Brain microvascular endothelial cell (primary cell): ENCODE results near the gene NTN1.
A peak's percentile ranks its signal among the peaks of the same experiment; 100 is the strongest.

ENCODE experiments used
- DNase-seq: peaks from one replicate; pipeline ENCODE4 v3.0.0-alpha.2; 2020
- H3K27ac ChIP-seq: fragments of 250-450 bp; sonication (Bioruptor Pico); 2 replicates; pipeline ENCODE4 v1.5.1; 2020; ENCODE audit warnings: mild to moderate bottlenecking, moderate library complexity
- H3K27me3 ChIP-seq: fragments of 250-450 bp; sonication (Bioruptor Pico); replicated peaks from 2 replicates; pipeline ENCODE4 v1.5.1; 2020; ENCODE audit warnings: mild to moderate bottlenecking
- H3K36me3 ChIP-seq: fragments of 250-450 bp; sonication (Bioruptor Pico); replicated peaks from 2 replicates; pipeline ENCODE4 v1.5.1; 2020; ENCODE audit warnings: mild to moderate bottlenecking
- H3K4me3 ChIP-seq: 2 replicates; pipeline ENCODE4 v1.5.1; 2011; ENCODE audit warnings: low read depth, mild to moderate bottlenecking, control low read depth, low read length, moderate library complexity
- in situ Hi-C: cut with HindIII; loops from 2 replicates; pipeline ENCODE4 v1.10.0; 2017; ENCODE audit warnings: low sequenced_read_pairs, low pct_ligation_motif_present
- TF ChIP-seq, protein P1 (sequence below): IDR thresholded peaks from 2 replicates; pipeline ENCODE4 v1.5.1; 2011; ENCODE audit warnings: low read depth, mild to moderate bottlenecking, moderate library complexity, low read length, control low read depth, inconsistent platforms; ENCODE audit errors: missing control alignments

Gene NTN1

DNA sequence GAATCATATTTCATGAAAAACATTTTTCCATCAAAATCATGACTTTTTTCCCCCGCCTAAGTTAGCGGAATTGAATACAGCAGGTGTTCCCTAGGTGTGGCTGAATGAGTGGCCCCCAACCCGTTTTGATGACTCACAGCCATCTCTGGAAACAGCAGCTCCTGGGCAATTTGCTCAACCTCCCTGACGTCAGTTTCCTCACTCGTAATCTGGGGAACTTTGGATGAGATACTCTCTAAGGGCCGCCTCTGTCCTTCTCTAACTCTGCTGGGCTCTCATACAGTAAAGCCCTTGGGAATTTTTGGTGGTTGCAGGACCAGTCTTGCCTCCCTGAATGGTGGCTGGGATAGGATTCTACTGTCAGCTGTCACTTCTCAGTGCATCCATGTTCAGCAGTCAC is 11.6 kb upstream of the NTN1 start:
- H3K27me3 ChIP-seq, result peaks cover 11% of the 10 kb centered on the region
- H3K36me3 ChIP-seq, result no peaks in the 10 kb centered on the region
- no peak overlapping the region for H3K4me3 ChIP-seq
- TF ChIP-seq, protein P1, sequence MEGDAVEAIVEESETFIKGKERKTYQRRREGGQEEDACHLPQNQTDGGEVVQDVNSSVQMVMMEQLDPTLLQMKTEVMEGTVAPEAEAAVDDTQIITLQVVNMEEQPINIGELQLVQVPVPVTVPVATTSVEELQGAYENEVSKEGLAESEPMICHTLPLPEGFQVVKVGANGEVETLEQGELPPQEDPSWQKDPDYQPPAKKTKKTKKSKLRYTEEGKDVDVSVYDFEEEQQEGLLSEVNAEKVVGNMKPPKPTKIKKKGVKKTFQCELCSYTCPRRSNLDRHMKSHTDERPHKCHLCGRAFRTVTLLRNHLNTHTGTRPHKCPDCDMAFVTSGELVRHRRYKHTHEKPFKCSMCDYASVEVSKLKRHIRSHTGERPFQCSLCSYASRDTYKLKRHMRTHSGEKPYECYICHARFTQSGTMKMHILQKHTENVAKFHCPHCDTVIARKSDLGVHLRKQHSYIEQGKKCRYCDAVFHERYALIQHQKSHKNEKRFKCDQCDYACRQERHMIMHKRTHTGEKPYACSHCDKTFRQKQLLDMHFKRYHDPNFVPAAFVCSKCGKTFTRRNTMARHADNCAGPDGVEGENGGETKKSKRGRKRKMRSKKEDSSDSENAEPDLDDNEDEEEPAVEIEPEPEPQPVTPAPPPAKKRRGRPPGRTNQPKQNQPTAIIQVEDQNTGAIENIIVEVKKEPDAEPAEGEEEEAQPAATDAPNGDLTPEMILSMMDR, result no peak
- no peak for DNase-seq
- in situ Hi-C loops, result no loop called here
- no peak overlapping the region for H3K27ac ChIP-seq

DNA sequence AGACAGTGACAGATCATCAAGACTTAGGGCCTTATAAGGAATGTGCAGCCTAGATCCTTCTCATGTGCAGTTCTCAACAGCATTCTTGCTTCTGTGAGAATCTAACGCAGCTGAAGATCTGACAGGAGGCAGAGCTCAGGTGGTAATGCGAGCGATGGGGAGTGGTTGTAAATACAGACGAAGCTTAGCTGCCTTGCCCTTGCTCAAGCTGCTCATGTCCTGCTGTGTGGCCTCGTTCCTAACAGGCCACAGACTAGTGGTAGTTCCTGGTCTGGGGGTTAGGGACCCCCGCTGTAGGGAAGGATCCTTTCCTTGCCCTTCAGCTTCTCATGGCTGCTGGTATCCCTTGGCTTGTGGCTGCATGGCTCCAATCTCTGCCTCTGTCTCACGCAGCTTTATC is 10.3 kb upstream of the NTN1 start:
- H3K36me3 ChIP-seq, result no peaks in the 10 kb centered on the region
- in situ Hi-C loops, result no loop called here
- TF ChIP-seq, protein P1, result no peak
- peaks cover 5% of the 10 kb centered on the region for H3K27me3 ChIP-seq
- no peak overlapping the region for H3K4me3 ChIP-seq
- H3K27ac ChIP-seq, result no peak overlapping the region
- DNase-seq, result no peak

DNA sequence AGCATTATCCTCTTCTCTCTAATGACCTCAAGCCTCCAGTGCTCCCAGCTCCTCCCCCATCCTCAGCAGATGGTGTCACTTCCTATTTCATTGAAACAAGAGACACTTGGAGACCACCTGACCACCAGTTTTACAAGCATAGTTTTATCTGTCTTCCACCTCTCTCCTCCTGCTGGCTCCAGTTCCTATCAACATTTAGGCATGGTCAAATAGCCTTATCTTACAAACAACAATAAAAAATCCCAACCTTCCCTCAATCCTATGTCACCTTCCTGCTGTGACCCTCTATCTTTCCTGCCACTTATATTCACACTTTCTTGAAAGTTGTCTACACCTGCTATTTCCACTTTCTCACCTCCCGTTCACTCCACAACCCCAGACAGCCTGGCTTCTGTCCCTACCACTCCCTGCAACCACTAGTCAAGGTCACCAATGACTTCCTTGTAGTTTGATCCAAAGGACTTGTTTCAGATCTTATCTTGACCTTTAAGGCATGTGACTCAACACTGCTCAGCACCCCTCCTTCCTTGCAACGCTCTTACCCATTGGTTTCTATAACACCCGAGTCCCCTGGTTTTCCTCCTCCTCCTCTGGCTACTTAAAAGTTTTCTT is 4.3 kb upstream of the NTN1 start:
- Histone ChIP-seq H3K36me3 (no peaks in the 10 kb centered on the region), H3K4me3 (no peak overlapping the region), H3K27ac (no peak overlapping the region), H3K27me3 (peaks cover 12% of the 10 kb centered on the region)
- TF ChIP-seq, protein P1, result no peak
- in situ Hi-C loops, result no loop called here
- no peak for DNase-seq

DNA sequence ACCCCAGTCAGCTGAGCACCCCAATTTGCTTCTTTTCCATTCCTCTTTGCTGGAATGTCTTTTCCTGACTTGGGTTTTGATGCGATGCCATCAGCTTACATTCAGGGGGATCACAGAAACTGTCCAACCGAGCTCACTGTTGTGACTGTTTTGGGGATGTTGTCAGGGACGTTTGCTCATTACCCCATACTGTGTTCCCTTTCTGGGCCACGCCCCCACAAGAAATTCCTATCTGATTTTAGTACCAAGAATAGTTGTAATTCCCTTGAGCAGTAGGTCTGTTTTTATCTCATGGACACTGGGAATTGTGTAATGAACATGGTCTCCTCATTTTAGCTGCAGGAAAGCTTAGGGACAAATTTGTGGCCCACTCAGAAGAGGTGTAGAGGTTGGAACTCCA is 2.6 kb upstream of the NTN1 start:
- Histone ChIP-seq H3K27me3 (peaks cover 28% of the 10 kb centered on the region), H3K36me3 (no peaks in the 10 kb centered on the region), H3K4me3 (no peak overlapping the region), H3K27ac (no peak overlapping the region)
- no peak for DNase-seq
- TF ChIP-seq, protein P1, result no peak
- in situ Hi-C loops, result no loop called here

DNA sequence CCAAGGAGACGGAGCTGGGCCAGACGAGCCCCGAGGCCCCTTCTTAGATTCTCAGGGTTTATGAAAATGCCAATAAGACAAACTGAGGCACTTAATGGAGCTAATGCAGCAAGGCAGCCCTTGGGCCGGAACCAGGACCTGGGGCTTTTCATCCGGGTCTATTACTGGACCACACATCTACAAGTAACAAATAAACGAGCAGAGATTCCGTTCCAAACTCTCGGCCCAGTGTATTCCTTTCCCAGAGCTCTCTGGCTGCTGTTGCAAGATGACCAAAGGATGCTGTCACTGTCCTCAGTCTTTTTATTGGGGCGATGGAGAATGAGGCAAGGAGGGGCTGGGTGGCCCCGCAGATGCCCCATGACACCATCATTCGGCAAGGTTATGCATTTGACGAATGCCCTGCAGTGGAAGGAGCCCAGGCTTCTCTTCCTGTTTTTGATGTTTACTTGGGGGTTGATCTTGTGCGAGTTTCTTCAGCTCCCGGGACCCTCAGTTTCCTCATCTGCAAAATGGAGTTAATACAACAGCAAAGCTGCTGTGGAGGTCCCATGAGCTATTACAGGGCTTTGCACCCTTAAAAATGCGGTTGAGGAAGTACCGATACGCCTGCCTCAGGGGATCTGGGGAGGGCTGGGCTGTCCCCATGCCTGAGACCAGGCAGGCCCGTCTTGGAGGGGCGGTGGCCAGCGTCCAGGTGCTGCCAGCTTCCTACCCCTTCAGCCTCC is 1.1 kb upstream of the NTN1 start:
- Histone ChIP-seq H3K36me3 (no peaks in the 10 kb centered on the region), H3K4me3 (no peak overlapping the region), H3K27ac (no peak overlapping the region), H3K27me3 (peaks cover 32% of the 10 kb centered on the region)
- TF ChIP-seq, protein P1, result no peak
- no peak for DNase-seq
- in situ Hi-C loops, result no loop called here

DNA sequence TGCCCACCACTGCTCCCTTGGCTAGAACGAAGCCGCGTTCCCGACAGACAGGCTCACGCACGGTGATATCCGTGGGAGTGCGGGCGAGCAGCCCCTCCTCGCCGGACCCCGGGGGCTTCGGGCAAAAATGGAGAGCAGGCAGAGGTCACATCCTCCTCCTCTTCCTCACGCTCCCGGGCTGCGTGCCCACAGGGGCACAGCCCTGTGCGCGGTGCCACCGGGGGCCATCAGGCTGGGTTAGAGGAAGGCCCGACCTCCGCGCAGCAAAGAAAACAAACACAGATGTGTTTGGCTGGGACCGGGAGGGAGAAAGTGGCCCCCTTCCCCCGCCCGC is 519 bp upstream of the NTN1 start:
- in situ Hi-C loops, result no loop called here
- no peak for DNase-seq
- no peaks in the 10 kb centered on the region for H3K36me3 ChIP-seq
- peak overlapping the region; percentile 45 for H3K4me3 ChIP-seq
- TF ChIP-seq, protein P1, result no peak
- H3K27me3 ChIP-seq, result peaks cover 32% of the 10 kb centered on the region
- no peak overlapping the region for H3K27ac ChIP-seq
